Measurements from ENCODE around the gene SCARB1. TPM values are rescaled to one million over a fixed set of nuclear protein-coding genes. Genes with fewer than 3 reads are reported as not detected.

The SCARB1 gene
- total RNA-seq, 1 experiment from 2014 or later: 359 TPM

- ATAC-seq: peak; percentile 83
- peaks cover 4% of the 10 kb centered on the region; the same call in 1 of the 2 replicates for H3K36me3 ChIP-seq (ENCODE audit: control insufficient read depth, insufficient read depth, low read length)
These were observed 77.4 kb downstream of the SCARB1 start for GRCh38 chr12:124786061-124786964.

DNA sequence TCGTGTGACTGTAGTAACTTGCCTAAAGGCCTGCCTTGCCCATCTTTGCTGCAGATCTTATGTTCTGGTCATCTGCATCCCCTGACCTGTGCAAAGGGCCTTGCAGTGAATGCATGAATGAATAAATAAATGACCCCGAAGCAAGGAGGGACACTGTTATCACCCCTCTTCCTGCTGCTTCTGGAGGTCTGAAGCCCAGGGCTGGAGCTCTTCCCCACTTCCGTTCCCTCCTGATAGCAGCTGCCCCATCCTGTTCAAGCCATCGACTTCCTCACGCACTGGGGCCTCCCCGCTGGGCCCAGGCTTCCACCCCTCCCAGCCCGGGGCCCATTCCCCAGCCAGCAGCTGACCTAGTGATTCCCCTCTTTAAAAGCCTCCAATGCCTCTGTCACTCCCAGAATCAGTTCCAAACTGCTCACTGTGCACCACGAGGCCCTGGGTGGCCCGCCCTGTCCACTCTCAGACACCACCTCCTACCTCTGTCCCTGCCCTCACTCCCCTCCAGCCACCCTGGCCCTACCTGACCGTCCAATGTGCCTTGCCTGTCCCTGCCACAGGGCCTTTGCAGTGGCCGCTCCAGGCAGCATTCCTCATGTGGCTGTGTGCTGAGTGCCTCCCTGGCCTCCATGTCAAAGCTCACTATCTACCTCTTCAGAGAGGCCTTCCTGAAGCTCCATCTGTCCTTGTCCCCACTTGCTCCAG is 78.6 kb downstream of the SCARB1 start:
- Histone ChIP-seq H3K9me3 (ENCODE audit: control insufficient read depth, insufficient read depth, low read depth, low read length) (no peaks in the 10 kb centered on the region), H3K4me1 (ENCODE audit: control insufficient read depth, insufficient read depth, low read length) (no peaks in the 10 kb centered on the region), H3K4me3 (ENCODE audit: low read depth in 2 of 2, low read length in 2 of 2) (no peak overlapping the region), H3K36me3 (ENCODE audit: control insufficient read depth, insufficient read depth, low read length) (peaks cover 4% of the 10 kb centered on the region; the same call in 1 of the 2 replicates), H3K27ac (ENCODE audit: low read length) (no peak overlapping the region), H3K27me3 (ENCODE audit: control insufficient read depth, insufficient read depth, low read length) (no peaks in the 10 kb centered on the region)
- 0 out of 2 replicates have a peak, but pooled peaks have one; percentile 11 for ATAC-seq
- ChIA-PET CTCF (no interaction called here), POLR2A (no interaction called here)
- in situ Hi-C loops (cut with HindIII; ENCODE audit: low pct_unique_long_range_greater_than_20kb, low sequenced_read_pairs): no loop called here
- no peak for DNase-seq (ENCODE audit: low read depth, low spot score)
- TF ChIP-seq SIN3A (IDR thresholded peaks at IDR 0.05; ENCODE audit: borderline replicate concordance, insufficient read depth, low read depth, low read length) (no peak), POLR2AphosphoS5 (IDR thresholded peaks at IDR 0.05; ENCODE audit: low read depth, low read length) (no peak)
- TF ChIP-seq, protein P1, sequence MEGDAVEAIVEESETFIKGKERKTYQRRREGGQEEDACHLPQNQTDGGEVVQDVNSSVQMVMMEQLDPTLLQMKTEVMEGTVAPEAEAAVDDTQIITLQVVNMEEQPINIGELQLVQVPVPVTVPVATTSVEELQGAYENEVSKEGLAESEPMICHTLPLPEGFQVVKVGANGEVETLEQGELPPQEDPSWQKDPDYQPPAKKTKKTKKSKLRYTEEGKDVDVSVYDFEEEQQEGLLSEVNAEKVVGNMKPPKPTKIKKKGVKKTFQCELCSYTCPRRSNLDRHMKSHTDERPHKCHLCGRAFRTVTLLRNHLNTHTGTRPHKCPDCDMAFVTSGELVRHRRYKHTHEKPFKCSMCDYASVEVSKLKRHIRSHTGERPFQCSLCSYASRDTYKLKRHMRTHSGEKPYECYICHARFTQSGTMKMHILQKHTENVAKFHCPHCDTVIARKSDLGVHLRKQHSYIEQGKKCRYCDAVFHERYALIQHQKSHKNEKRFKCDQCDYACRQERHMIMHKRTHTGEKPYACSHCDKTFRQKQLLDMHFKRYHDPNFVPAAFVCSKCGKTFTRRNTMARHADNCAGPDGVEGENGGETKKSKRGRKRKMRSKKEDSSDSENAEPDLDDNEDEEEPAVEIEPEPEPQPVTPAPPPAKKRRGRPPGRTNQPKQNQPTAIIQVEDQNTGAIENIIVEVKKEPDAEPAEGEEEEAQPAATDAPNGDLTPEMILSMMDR (IDR thresholded peaks at IDR 0.05): no peak
- BruUV-seq (replicated peaks): no TSS peak
- intact Hi-C loops (cut with micrococcal nuclease; ENCODE audit: unreplicated experiment): no loop called here

More at GRCh38 chr12:124786061-124786964, 77.4 kb downstream of the SCARB1 start:
- ChIA-PET CTCF (no interaction called here), POLR2A (no interaction called here)
- BruUV-seq (replicated peaks): no TSS peak
- H3K27me3 ChIP-seq (ENCODE audit: control insufficient read depth, insufficient read depth, low read length): no peaks in the 10 kb centered on the region
- H3K27ac ChIP-seq (ENCODE audit: low read length): no peak overlapping the region
- in situ Hi-C loops (cut with HindIII; ENCODE audit: low pct_unique_long_range_greater_than_20kb, low sequenced_read_pairs): no loop called here
- peak overlapping the region in 1 of 2 experiments; percentile 18; a peak in 1 of 4 replicates for H3K4me3 ChIP-seq (ENCODE audit: low read depth in 2 of 2, low read length in 2 of 2)
- no peak for DNase-seq (ENCODE audit: low read depth, low spot score)
- intact Hi-C loops (cut with micrococcal nuclease; ENCODE audit: unreplicated experiment): no loop called here
- TF ChIP-seq REST (IDR thresholded peaks at IDR 0.05; ENCODE audit: insufficient read depth in 1 of 2, low read depth in 2 of 2, low read length in 1 of 2): no peak
- TF ChIP-seq POLR2AphosphoS5 (IDR thresholded peaks at IDR 0.05; ENCODE audit: low read depth, low read length): no peak
- TF ChIP-seq, protein P1 (IDR thresholded peaks at IDR 0.05): no peak
- TF ChIP-seq SIN3A (IDR thresholded peaks at IDR 0.05; ENCODE audit: borderline replicate concordance, insufficient read depth, low read depth, low read length): no peak
- TF ChIP-seq TCF7L2 (IDR thresholded peaks at IDR 0.05; ENCODE audit: low read depth, low read length): no peak
- H3K4me1 ChIP-seq (ENCODE audit: control insufficient read depth, insufficient read depth, low read length): no peaks in the 10 kb centered on the region
- no peaks in the 10 kb centered on the region for H3K9me3 ChIP-seq (ENCODE audit: control insufficient read depth, insufficient read depth, low read depth, low read length)

Measured in Panc1 (cell line).